ENCODE data around the gene TGFBR3. TPM values are rescaled to one million over a fixed set of nuclear protein-coding genes. Genes with fewer than 3 reads are reported as not detected.
A peak's percentile ranks its signal among the peaks of the same experiment; 100 is the strongest.

Gene TGFBR3
- total and polyA plus RNA-seq, 2 of the 13 experiments (the other 11 are each of a cell fraction or from before 2014, with no cell fraction given), result 76.5 to 195 TPM

DNA sequence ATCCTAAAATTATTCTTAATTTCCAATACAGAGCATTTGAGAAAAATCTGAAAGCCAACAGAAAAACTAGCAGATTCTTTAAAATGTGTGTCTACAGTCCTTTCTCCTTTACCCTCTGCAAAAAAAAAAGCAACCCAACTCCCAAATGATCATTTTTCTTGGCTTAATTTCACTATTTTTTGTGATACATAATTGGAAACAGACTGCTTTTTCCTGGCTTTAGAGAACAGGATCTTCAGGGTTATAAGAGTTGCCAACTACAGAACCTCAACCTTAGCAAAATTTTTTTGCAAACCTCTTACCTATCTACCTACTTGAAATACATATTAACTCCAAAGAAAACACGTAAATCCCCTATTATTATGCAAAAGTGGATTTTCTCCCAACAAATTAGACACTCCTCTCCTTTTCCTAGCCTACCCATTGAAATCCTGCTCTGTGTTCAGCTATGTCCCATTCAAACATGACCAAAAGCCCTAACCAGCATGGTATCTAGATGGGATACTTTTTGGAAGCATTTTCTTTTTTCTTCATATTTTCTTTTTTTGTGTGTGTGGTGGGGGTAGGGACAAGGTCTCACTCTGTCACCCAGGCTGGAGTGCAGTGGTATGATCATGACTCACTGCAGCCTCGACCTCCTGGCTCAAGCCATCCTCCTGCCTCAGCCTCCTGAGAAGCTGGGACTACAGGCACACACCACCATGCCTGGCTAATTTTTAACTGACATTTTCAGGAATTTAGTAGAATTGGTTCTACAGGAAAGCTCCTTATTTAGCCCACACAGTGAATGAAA lies 9.0 kb downstream of the TGFBR3 start:
- ChIA-PET POLR2A (no interaction called here), CTCF (ENCODE audit: low intra/inter-chr PET ratio, low total read pairs) (no interaction called here)
- ATAC-seq (no peak), FAIRE-seq (no peak), DNase-seq (ENCODE audit: low spot score) (no peak)
- H3K9me3 ChIP-seq (ENCODE audit: low read length), result no peaks in the 10 kb centered on the region
- peaks cover 97% of the 10 kb centered on the region for H3K4me1 ChIP-seq (ENCODE audit: insufficient read depth, low read length)
- peaks cover 45% of the 10 kb centered on the region for H4K20me1 ChIP-seq (ENCODE audit: insufficient read depth, low read length)
- 86% methylated on average over 2 of the region's 2 CpGs for WGBS (ENCODE audit: low lambda C conversion rate)
- H3K4me2 ChIP-seq (ENCODE audit: low read depth, low read length), result peak overlapping the region; percentile 64
- H2AFZ ChIP-seq (ENCODE audit: low read length), result no peak overlapping the region
- intact Hi-C loops (cut with micrococcal nuclease; ENCODE audit: unreplicated experiment), result no loop called here
- H3K79me2 ChIP-seq (ENCODE audit: insufficient read depth, low read length), result peaks cover 94% of the 10 kb centered on the region
- H3K36me3 ChIP-seq (replicated peaks in 1 of 2; ENCODE audit: control insufficient read depth in 1 of 2, insufficient read depth in 2 of 2, low read length in 2 of 2), result 0 out of 5 replicates have a peak, but pooled peaks cover 0 to 3% of the 10 kb centered on the region in 2 experiments
- TF ChIP-seq, protein P1, sequence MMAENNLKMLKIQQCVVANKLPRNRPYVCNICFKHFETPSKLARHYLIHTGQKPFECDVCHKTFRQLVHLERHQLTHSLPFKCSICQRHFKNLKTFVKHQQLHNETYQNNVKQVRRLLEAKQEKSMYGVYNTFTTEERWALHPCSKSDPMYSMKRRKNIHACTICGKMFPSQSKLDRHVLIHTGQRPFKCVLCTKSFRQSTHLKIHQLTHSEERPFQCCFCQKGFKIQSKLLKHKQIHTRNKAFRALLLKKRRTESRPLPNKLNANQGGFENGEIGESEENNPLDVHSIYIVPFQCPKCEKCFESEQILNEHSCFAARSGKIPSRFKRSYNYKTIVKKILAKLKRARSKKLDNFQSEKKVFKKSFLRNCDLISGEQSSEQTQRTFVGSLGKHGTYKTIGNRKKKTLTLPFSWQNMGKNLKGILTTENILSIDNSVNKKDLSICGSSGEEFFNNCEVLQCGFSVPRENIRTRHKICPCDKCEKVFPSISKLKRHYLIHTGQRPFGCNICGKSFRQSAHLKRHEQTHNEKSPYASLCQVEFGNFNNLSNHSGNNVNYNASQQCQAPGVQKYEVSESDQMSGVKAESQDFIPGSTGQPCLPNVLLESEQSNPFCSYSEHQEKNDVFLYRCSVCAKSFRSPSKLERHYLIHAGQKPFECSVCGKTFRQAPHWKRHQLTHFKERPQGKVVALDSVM (CRISPR knock-in tag; IDR thresholded peaks at IDR 0.05), result peak; percentile 100
- TF ChIP-seq ZMYM3 (CRISPR knock-in tag; IDR thresholded peaks at IDR 0.05) (peak; percentile 77; the same call in 1 of the 2 replicates), ZMYM2 (CRISPR knock-in tag; IDR thresholded peaks at IDR 0.05) (peak; percentile 62; the same call in 1 of the 2 replicates), RBFOX2 (IDR thresholded peaks at IDR 0.05; ENCODE audit: low read depth, low read length) (0 out of 2 replicates have a peak, but pooled peaks have one; percentile 8), KDM1A (CRISPR knock-in tag; IDR thresholded peaks at IDR 0.05) (0 out of 2 replicates have a peak, but pooled peaks have one; percentile 35), POGZ (CRISPR knock-in tag; IDR thresholded peaks at IDR 0.05) (peak; percentile 59), FOSL2 (CRISPR knock-in tag; IDR thresholded peaks at IDR 0.05) (peak; percentile 82), NR2C2 (CRISPR knock-in tag; IDR thresholded peaks at IDR 0.05; ENCODE audit: borderline replicate concordance) (no peak), ZNF780A (CRISPR knock-in tag; IDR thresholded peaks at IDR 0.05) (no peak), ZNF180 (CRISPR knock-in tag; IDR thresholded peaks at IDR 0.05; ENCODE audit: borderline replicate concordance, low read depth) (no peak), RCOR2 (CRISPR knock-in tag; IDR thresholded peaks at IDR 0.05) (0 out of 2 replicates have a peak, but pooled peaks have one; percentile 42)
- TF ChIP-seq, protein P2, sequence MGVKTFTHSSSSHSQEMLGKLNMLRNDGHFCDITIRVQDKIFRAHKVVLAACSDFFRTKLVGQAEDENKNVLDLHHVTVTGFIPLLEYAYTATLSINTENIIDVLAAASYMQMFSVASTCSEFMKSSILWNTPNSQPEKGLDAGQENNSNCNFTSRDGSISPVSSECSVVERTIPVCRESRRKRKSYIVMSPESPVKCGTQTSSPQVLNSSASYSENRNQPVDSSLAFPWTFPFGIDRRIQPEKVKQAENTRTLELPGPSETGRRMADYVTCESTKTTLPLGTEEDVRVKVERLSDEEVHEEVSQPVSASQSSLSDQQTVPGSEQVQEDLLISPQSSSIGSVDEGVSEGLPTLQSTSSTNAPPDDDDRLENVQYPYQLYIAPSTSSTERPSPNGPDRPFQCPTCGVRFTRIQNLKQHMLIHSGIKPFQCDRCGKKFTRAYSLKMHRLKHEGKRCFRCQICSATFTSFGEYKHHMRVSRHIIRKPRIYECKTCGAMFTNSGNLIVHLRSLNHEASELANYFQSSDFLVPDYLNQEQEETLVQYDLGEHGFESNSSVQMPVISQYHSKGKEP (CRISPR knock-in tag; IDR thresholded peaks at IDR 0.05), result no peak
- TF ChIP-seq, protein P3, sequence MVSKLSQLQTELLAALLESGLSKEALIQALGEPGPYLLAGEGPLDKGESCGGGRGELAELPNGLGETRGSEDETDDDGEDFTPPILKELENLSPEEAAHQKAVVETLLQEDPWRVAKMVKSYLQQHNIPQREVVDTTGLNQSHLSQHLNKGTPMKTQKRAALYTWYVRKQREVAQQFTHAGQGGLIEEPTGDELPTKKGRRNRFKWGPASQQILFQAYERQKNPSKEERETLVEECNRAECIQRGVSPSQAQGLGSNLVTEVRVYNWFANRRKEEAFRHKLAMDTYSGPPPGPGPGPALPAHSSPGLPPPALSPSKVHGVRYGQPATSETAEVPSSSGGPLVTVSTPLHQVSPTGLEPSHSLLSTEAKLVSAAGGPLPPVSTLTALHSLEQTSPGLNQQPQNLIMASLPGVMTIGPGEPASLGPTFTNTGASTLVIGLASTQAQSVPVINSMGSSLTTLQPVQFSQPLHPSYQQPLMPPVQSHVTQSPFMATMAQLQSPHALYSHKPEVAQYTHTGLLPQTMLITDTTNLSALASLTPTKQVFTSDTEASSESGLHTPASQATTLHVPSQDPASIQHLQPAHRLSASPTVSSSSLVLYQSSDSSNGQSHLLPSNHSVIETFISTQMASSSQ (IDR thresholded peaks at IDR 0.05; ENCODE audit: low read depth), result 0 out of 2 replicates have a peak, but pooled peaks have one; percentile 35
- TF ChIP-seq, protein P3 (CRISPR knock-in tag; IDR thresholded peaks at IDR 0.05; ENCODE audit: borderline replicate concordance), result peak; percentile 38; the same call in 1 of the 2 replicates
- no peak overlapping the region for H3K9ac ChIP-seq (ENCODE audit: insufficient read depth, low read depth, low read length)
- no peaks in the 10 kb centered on the region for H3K27me3 ChIP-seq (ENCODE audit: control insufficient read depth in 1 of 2, insufficient read depth in 2 of 2, low read length in 2 of 2)
- no peak overlapping the region for H3K27ac ChIP-seq (ENCODE audit: extremely low read length, insufficient read depth, low read length)
- BruUV-seq (replicated peaks), result no TSS peak
- in situ Hi-C loops (cut with HindIII; ENCODE audit: extremely low pct_ligation_motif_present, low pct_unique_long_range_greater_than_20kb), result no loop called here
- no peak overlapping the region for H3K4me3 ChIP-seq (replicated peaks in 1 of 3; ENCODE audit: insufficient read depth in 1 of 3, low read depth in 2 of 3, low read length in 3 of 3)
